IMR-90 (cell line): ENCODE results near the gene WWC1. TPM values are rescaled to one million over a fixed set of nuclear protein-coding genes. Genes with fewer than 3 reads are reported as not detected.

ENCODE experiments used
- ATAC-seq: fragments of 200-7000 bp; cut with Tn5 transposase; 2 replicates; pipeline ENCODE4 v1.9.1; 2020; ENCODE audit warnings: low read depth, mild to moderate bottlenecking, moderate library complexity
- BruUV-seq: library from RNA; stranded (reverse); fragments of 400-500 nt; replicated peaks from 2 replicates; lab custom pipeline; 2021; lab: Mats Ljungman, UMichigan
- CTCF ChIA-PET: fragments of 300-600 bp; formaldehyde crosslinking; extraction: SDS; loops from one replicate; lab custom pipeline; 2021; ENCODE audit warnings: antibody characterized with exemption; lab: Yijun Ruan, JAX
- POLR2A ChIA-PET: fragments of 300-600 bp; sonication (Branson Sonifier 250); formaldehyde crosslinking; loops from one replicate; lab custom pipeline; 2022; ENCODE audit warnings: antibody characterized with exemption; ENCODE audit not compliant: unreplicated experiment; lab: Charles Lee
- DNase-seq: peaks from one replicate; pipeline ENCODE4 v3.0.0; 2013
- H2AFZ ChIP-seq: replicated peaks from 2 replicates; pipeline ENCODE3; 2013; ENCODE audit warnings: low read length, mild to moderate bottlenecking; ENCODE audit not compliant: poor library complexity
- H2AK5ac ChIP-seq: 2 replicates; pipeline ENCODE4 v1.6.1; 2013; ENCODE audit warnings: low read depth, low read length, inconsistent platforms
- H2AK9ac ChIP-seq: replicated peaks from 2 replicates; pipeline ENCODE3; 2013; ENCODE audit warnings: mild to moderate bottlenecking, low read depth, low read length, moderate library complexity; ENCODE audit not compliant: poor library complexity
- H2BK120ac ChIP-seq: 2 replicates; pipeline ENCODE4 v1.6.1; 2013; ENCODE audit warnings: low read depth, low read length, inconsistent platforms
- H2BK15ac ChIP-seq: 3 replicates; pipeline ENCODE4 v1.6.1; 2013; ENCODE audit warnings: low read depth, low read length, inconsistent platforms
- H2BK20ac ChIP-seq: 2 replicates; pipeline ENCODE4 v1.6.1; 2013; ENCODE audit warnings: low read depth, mild to moderate bottlenecking, inconsistent platforms, low read length, moderate library complexity
- H2BK5ac ChIP-seq: 2 replicates; pipeline ENCODE4 v1.6.1; 2013; ENCODE audit warnings: mild to moderate bottlenecking, low read depth, low read length, inconsistent platforms; ENCODE audit not compliant: poor library complexity, severe bottlenecking
- H3K14ac ChIP-seq: replicated peaks from 2 replicates; pipeline ENCODE4 v1.6.1; 2013; ENCODE audit warnings: low read depth, low read length, inconsistent platforms
- H3K18ac ChIP-seq: 2 replicates; pipeline ENCODE4 v1.6.1; 2013; ENCODE audit warnings: low read depth, low read length, control low read depth
- H3K23ac ChIP-seq: 2 replicates; pipeline ENCODE4 v1.6.1; 2013; ENCODE audit warnings: low read depth, low read length, inconsistent platforms
- H3K27ac ChIP-seq: 2 replicates; pipeline ENCODE4 v1.5.1; 2013; ENCODE audit warnings: mild to moderate bottlenecking, control low read depth, low read length; ENCODE audit not compliant: insufficient read depth
- H3K27me3 ChIP-seq: 2 replicates; pipeline ENCODE4 v1.6.1; 2013; ENCODE audit warnings: low read length; ENCODE audit not compliant: control insufficient read depth, insufficient read depth
- H3K36me3 ChIP-seq: 2 replicates; pipeline ENCODE4 v1.6.1; 2013; ENCODE audit warnings: low read length, mixed read lengths; ENCODE audit not compliant: control insufficient read depth, insufficient read depth
- H3K4ac ChIP-seq: 2 replicates; pipeline ENCODE4 v1.6.1; 2013; ENCODE audit warnings: low read depth, low read length, inconsistent platforms
- H3K4me1 ChIP-seq: 2 replicates; pipeline ENCODE4 v1.6.1; 2013; ENCODE audit warnings: low read length, mixed read lengths; ENCODE audit not compliant: control insufficient read depth, insufficient read depth
- H3K4me2 ChIP-seq: 2 replicates; pipeline ENCODE4 v1.6.1; 2013; ENCODE audit warnings: low read depth, mild to moderate bottlenecking, control low read depth, low read length, moderate library complexity
- H3K4me3 ChIP-seq: 2 replicates; pipeline ENCODE4 v1.5.1; 2013; ENCODE audit warnings: low read depth, mild to moderate bottlenecking, control low read depth, low read length, moderate library complexity; ENCODE audit not compliant: insufficient read depth
- H3K56ac ChIP-seq: 2 replicates; pipeline ENCODE4 v1.6.1; 2013; ENCODE audit warnings: low read length, inconsistent platforms; ENCODE audit not compliant: insufficient read depth; ENCODE audit errors: extremely low read depth
- H3K79me1 ChIP-seq, 2 experiments: 2 replicates each; pipeline ENCODE4 v1.6.1; 2013; ENCODE audit warnings: low read length in 2 of 2, inconsistent platforms in 1 of 2, low read depth in 1 of 2
- H3K9ac ChIP-seq: 2 replicates; pipeline ENCODE4 v1.6.1; 2013; ENCODE audit warnings: low read depth, low read length, control low read depth
- H3K9me1 ChIP-seq: 2 replicates; pipeline ENCODE4 v1.6.1; 2013; ENCODE audit warnings: low read length, inconsistent platforms; ENCODE audit not compliant: insufficient read depth
- H3K9me3 ChIP-seq: 2 replicates; pipeline ENCODE4 v1.6.1; 2013; ENCODE audit warnings: low read length; ENCODE audit not compliant: control insufficient read depth, insufficient read depth
- H4K20me1 ChIP-seq: 2 replicates; pipeline ENCODE4 v1.6.1; 2013; ENCODE audit warnings: low read length, inconsistent platforms; ENCODE audit not compliant: insufficient read depth
- H4K5ac ChIP-seq: 2 replicates; pipeline ENCODE4 v1.6.1; 2013; ENCODE audit warnings: mild to moderate bottlenecking, low read depth, low read length, control low read depth
- H4K8ac ChIP-seq, 2 experiments: 2 replicates each; pipeline ENCODE4 v1.6.1; 2013; ENCODE audit warnings: low read depth in 2 of 2, low read length in 2 of 2, control low read depth in 1 of 2, inconsistent platforms in 1 of 2
- H4K91ac ChIP-seq: 2 replicates; pipeline ENCODE4 v1.6.1; 2013; ENCODE audit warnings: low read depth, low read length, inconsistent platforms; ENCODE audit not compliant: insufficient read depth
- BHLHE40 ChIP-seq: fragments of 150-350 bp; IDR thresholded peaks from 2 replicates; pipeline ENCODE4 v1.6.1; 2016; ENCODE audit warnings: mild to moderate bottlenecking, low read depth, low read length
- CEBPB ChIP-seq: IDR thresholded peaks from 2 replicates; pipeline ENCODE4 v1.6.1; 2012; ENCODE audit warnings: low read depth, low read length, improper control_type of control experiment
- CHD1 ChIP-seq: IDR thresholded peaks from 2 replicates; pipeline ENCODE4 v1.6.1; 2012; ENCODE audit warnings: low read depth, low read length, improper control_type of control experiment
- CTCF ChIP-seq: conservative IDR thresholded peaks from 2 replicates; pipeline ENCODE4 v1.5.1; 2012; ENCODE audit warnings: mild to moderate bottlenecking, low read depth, low read length, improper control_type of control experiment
- ELK1 ChIP-seq: fragments of 150-350 bp; IDR thresholded peaks from 2 replicates; pipeline ENCODE4 v1.6.1; 2016; ENCODE audit warnings: low read depth, mild to moderate bottlenecking, low read length, moderate library complexity, borderline replicate concordance
- FOS ChIP-seq: fragments of 150-350 bp; IDR thresholded peaks from 2 replicates; pipeline ENCODE4 v1.6.1; 2016; ENCODE audit warnings: low read depth, low read length
- MAFK ChIP-seq: IDR thresholded peaks from 2 replicates; pipeline ENCODE4 v1.6.1; 2012; ENCODE audit warnings: low read depth, low read length, improper control_type of control experiment
- MAZ ChIP-seq: IDR thresholded peaks from 2 replicates; pipeline ENCODE4 v1.6.1; 2012; ENCODE audit warnings: low read depth, mild to moderate bottlenecking, low read length, improper control_type of control experiment, moderate library complexity, borderline replicate concordance
- MXI1 ChIP-seq: IDR thresholded peaks from 2 replicates; pipeline ENCODE4 v1.6.1; 2012; ENCODE audit warnings: low read depth, mild to moderate bottlenecking, low read length, moderate library complexity, borderline replicate concordance
- NFE2L2 ChIP-seq: fragments of 150-350 bp; IDR thresholded peaks from 2 replicates; pipeline ENCODE4 v1.6.1; 2016; ENCODE audit warnings: low read depth, mild to moderate bottlenecking, low read length
- POLR2A ChIP-seq: IDR thresholded peaks from 2 replicates; pipeline ENCODE4 v1.6.1; 2012; ENCODE audit warnings: mild to moderate bottlenecking, low read depth, low read length
- RAD21 ChIP-seq: IDR thresholded peaks from 2 replicates; pipeline ENCODE4 v1.6.1; 2012; ENCODE audit warnings: low read length, improper control_type of control experiment
- RCOR1 ChIP-seq: IDR thresholded peaks from 2 replicates; pipeline ENCODE4 v1.6.1; 2012; ENCODE audit warnings: mild to moderate bottlenecking, low read length, improper control_type of control experiment; ENCODE audit not compliant: insufficient replicate concordance
- RFX5 ChIP-seq: IDR thresholded peaks from 2 replicates; pipeline ENCODE4 v1.8.0; 2012; ENCODE audit warnings: low read depth, mild to moderate bottlenecking, low read length, moderate library complexity
- SMC3 ChIP-seq: fragments of 150-350 bp; IDR thresholded peaks from 2 replicates; pipeline ENCODE4 v1.6.1; 2016; ENCODE audit warnings: low read depth, mild to moderate bottlenecking, antibody characterized with exemption, low read length, moderate library complexity
- USF2 ChIP-seq: fragments of 150-350 bp; IDR thresholded peaks from 2 replicates; pipeline ENCODE4 v1.6.1; 2017; ENCODE audit warnings: mild to moderate bottlenecking, antibody characterized with exemption, low read length, low read depth
- WGBS, 2 experiments: methylation state at CpG; one replicate each; pipeline versions ENCODE4 v1.1.5 to v1.1.7; 2013; ENCODE audit warnings: missing lambda C conversion rate in 2 of 2; ENCODE audit not compliant: insufficient read length in 1 of 2; ENCODE audit errors: extremely low coverage in 2 of 2; 5-methylcytosine and 5-hydroxymethylcytosine counted together
- dilution Hi-C: fragments of 300-500 bp; cut with HindIII; formaldehyde crosslinking; loops from one replicate; pipeline ENCODE4 v1.14.3; 2018; ENCODE audit warnings: low sequenced_read_pairs; ENCODE audit not compliant: unreplicated experiment
- in situ Hi-C: fragments of 300-500 bp; cut with MboI; formaldehyde crosslinking; loops from 3 replicates; pipeline ENCODE4 v1.14.3; 2019; ENCODE audit warnings: low sequenced_read_pairs, inconsistent platforms, mixed read lengths
- intact Hi-C: fragments of 100-400 bp; cut with micrococcal nuclease; formaldehyde crosslinking; loops from 2 replicates; pipeline ENCODE4 v1.10.0; 2022
- polyA plus RNA-seq, 3 experiments: library from polyadenylated mRNA; depleted of rRNA; stranded (reverse); fragments of >200 nt; gene quantifications; 2 replicates each; pipeline ENCODE4 v1.2.3, GENCODE V29; 2012; ENCODE audit warnings: low replicate concordance in 1 of 3
- total RNA-seq: library from RNA; depleted of rRNA; stranded (reverse); fragments of >200 nt; gene quantifications from 2 replicates; pipeline ENCODE4 v1.2.3, GENCODE V29; 2012

Gene WWC1
- total and polyA plus RNA-seq, 2 of the 4 experiments (the other 2 are of a cell fraction): 9.1 to 10.3 TPM

- H3K4ac ChIP-seq: no peak overlapping the region
- no peak overlapping the region for H2AK9ac ChIP-seq
- BruUV-seq: no TSS peak
- H3K27me3 ChIP-seq: peaks cover 5% of the 10 kb centered on the region
- H3K56ac ChIP-seq: no peak overlapping the region
- no peaks in the 10 kb centered on the region for H3K9me3 ChIP-seq
- no peak overlapping the region for H3K14ac ChIP-seq
- H2BK120ac ChIP-seq: no peak overlapping the region
- in situ Hi-C loops: loop anchor here (25.0 kb wide), 2 partner anchors 546 to 1021 kb away; no protein-coding TSS in a partner anchor
- no peak overlapping the region for H4K5ac ChIP-seq
- no peak overlapping the region for H2AFZ ChIP-seq
- H4K20me1 ChIP-seq: no peaks in the 10 kb centered on the region
- H3K23ac ChIP-seq: no peak overlapping the region
- dilution Hi-C loops: no loop called here
- CTCF ChIA-PET: no interaction called here
- no peak overlapping the region for H4K8ac ChIP-seq
- H2AK5ac ChIP-seq: no peak overlapping the region
- POLR2A ChIA-PET: no interaction called here
- H2BK5ac ChIP-seq: no peak overlapping the region
- no peak overlapping the region for H2BK20ac ChIP-seq
- H3K4me3 ChIP-seq: no peak overlapping the region
- intact Hi-C loops: loop anchor here (5.0 kb wide), 4 partner anchors 171 to 1036 kb away; partner anchors contain the start of gene SLIT3
- peaks cover 4% of the 10 kb centered on the region; the same call in 1 of the 2 replicates for H3K9me1 ChIP-seq
- no peak overlapping the region for H3K9ac ChIP-seq
- H3K4me2 ChIP-seq: no peak overlapping the region
- H3K79me1 ChIP-seq: no peaks in the 10 kb centered on the region
- no peaks in the 10 kb centered on the region for H3K36me3 ChIP-seq
- no peak overlapping the region for H2BK15ac ChIP-seq
- H4K91ac ChIP-seq: no peak overlapping the region
- no peak for TF ChIP-seq RCOR1
- TF ChIP-seq RFX5: no peak
- no peak for TF ChIP-seq USF2
- no peak for TF ChIP-seq MAFK
- TF ChIP-seq BHLHE40: no peak
- no peak for TF ChIP-seq ELK1
- TF ChIP-seq MAZ: no peak
- TF ChIP-seq CEBPB: no peak
- TF ChIP-seq SMC3: no peak
- no peak for TF ChIP-seq MXI1
- no peak for TF ChIP-seq POLR2A
- no peak for TF ChIP-seq CHD1
- TF ChIP-seq RAD21: no peak
- no peak for TF ChIP-seq NFE2L2
- no peak for TF ChIP-seq FOS
- TF ChIP-seq CTCF: no peak
- WGBS, 2 experiments: 58% methylated on average over 3 of the region's 6 CpGs; no CpG with 5 or more reads in 1 of the 2 experiments
- no peak overlapping the region for H3K27ac ChIP-seq
- no peak for DNase-seq
- peaks cover 2% of the 10 kb centered on the region; the same call in 1 of the 2 replicates for H3K4me1 ChIP-seq
- no peak for ATAC-seq
- H3K18ac ChIP-seq: no peak overlapping the region
Observed at GRCh38 chr5:168266016-168266415, 25.4 kb upstream of the WWC1 start.
